NCI-H1694 (cell line): ENCODE data around the gene NET1.
"Not testable (repeated sequence)": the region's sequence is repeated elsewhere in the genome, so short reads cannot be mapped to it uniquely, and the experiment has no call there.

Source experiments
- DNase-seq: peaks from one replicate; lab custom pipeline; 2025; lab: John Stamatoyannopoulos, UW

Gene NET1, protein sequence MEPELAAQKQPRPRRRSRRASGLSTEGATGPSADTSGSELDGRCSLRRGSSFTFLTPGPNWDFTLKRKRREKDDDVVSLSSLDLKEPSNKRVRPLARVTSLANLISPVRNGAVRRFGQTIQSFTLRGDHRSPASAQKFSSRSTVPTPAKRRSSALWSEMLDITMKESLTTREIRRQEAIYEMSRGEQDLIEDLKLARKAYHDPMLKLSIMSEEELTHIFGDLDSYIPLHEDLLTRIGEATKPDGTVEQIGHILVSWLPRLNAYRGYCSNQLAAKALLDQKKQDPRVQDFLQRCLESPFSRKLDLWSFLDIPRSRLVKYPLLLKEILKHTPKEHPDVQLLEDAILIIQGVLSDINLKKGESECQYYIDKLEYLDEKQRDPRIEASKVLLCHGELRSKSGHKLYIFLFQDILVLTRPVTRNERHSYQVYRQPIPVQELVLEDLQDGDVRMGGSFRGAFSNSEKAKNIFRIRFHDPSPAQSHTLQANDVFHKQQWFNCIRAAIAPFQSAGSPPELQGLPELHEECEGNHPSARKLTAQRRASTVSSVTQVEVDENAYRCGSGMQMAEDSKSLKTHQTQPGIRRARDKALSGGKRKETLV

DNA sequence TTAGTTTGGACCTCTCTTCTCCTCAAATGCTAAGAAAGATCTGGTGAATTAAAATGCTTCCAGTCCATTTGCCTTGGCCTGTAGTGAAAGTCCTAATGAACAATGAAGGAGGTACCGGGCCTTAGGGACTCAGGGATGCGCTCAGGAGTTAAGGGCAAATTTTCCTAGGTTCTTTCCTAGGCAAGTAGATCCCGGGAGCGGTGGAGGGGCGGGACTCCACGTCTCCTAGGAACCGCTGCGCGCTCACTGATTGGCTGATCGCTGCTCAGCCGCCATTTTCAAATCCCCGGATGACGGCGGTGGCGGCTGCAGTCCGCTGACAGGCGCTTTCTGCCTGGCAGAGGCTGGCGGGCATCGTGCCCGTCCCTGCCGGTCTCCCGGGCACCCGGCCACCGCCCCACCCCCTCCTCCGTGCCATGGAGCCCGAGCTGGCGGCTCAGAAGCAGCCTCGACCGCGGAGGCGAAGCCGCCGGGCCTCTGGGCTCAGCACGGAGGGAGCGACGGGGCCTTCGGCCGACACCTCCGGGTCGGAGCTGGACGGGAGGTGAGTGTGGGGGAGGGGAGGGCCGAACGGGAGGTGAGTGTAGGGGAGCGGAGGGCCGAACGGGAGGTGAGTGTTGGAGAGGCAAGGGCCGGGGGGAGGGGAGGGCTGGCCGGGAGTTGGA, at the start of gene NET1:
TSS of gene NET1 (plus strand) at position 281 of the 665 bp plus-strand sequence. CDS start at position 417, 136 bp downstream.
- peak; percentile 83 for DNase-seq

DNA sequence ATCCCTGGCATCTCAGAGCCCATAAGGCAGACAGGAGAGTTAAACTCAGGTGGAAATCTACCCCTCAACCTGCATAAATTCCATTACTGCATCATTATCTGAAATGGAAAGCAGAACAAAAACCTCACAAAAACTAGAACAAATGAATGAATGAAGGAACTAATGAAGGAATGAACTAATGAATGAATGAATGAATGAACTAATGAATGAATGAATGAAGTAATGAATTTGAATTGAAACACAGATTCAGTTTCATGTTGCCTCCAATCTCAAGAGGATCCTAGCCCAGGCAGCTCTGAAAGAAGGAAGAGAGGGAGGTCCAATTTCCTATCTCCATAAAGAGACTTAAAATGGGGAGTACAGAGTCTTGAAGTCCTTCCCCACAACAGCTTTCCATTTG, 49.5 kb upstream of the NET1 start:
- no peak for DNase-seq

DNA sequence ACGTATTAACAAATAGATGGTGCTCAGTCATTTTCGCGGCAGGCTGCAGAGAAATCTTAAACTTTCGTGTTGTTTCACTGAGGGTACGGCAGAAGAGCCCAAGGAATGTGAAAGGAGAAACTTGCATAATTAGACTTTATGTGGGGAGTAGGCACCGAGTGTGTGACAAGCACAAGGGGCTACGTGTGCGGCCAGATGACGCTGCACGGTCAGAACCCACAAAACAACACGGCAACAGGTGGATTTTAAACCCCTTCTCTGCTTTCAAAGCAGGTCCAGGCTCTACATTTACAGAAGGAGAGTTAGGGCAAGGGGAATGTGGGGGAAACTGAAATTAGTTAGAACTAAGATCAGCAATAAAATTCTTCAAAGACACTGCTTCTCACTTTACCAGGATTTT, 48.0 kb upstream of the NET1 start:
- DNase-seq: no peak

DNA sequence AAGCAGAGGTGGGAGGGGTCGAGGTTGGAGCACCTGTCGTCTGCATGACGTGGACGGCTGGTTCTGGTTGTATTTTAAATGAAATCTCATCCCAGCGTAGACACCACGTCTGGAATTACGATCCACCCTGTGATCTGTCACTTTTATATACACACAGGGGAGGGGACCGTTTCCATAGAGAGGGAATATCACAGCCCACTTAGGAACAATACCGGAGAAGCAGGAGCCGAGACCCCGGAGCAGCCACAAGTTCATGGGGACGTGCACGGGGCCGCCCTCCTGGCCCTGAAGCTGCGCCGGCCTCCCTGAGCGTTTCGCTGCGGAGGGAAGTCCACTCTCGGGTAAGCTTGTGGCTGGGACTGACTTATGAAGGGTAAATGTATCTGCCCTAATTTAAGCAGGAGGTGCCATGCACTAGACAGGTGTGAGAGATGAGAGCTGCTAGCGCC, 47.4 kb upstream of the NET1 start, which contains the start of gene UCN3:
TSS of gene UCN3 (plus strand) at position 77 of the 449 bp plus-strand sequence. CDS start 8,755 bp downstream, outside the sequence.
- no peak for DNase-seq

DNA sequence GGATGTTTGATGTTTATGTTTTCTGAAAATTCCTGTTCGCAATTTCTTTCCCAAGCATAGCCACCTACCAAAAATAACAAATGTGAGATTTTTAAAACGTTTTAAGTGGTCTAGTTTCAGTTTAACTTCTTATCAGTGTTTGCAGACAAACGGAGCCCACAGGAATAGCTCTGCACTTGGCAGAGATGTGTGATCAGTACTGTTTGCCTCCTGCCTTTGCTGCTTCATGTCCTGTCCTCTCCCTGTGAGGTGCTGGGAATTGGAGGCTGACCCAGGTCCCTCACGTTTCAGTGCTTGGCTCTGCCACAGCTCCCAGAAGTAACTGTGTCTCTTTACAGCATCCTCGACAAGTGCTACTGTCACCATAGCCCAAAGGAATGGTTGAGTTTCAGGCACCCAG, 46.4 kb upstream of the NET1 start:
- DNase-seq: no peak

DNA sequence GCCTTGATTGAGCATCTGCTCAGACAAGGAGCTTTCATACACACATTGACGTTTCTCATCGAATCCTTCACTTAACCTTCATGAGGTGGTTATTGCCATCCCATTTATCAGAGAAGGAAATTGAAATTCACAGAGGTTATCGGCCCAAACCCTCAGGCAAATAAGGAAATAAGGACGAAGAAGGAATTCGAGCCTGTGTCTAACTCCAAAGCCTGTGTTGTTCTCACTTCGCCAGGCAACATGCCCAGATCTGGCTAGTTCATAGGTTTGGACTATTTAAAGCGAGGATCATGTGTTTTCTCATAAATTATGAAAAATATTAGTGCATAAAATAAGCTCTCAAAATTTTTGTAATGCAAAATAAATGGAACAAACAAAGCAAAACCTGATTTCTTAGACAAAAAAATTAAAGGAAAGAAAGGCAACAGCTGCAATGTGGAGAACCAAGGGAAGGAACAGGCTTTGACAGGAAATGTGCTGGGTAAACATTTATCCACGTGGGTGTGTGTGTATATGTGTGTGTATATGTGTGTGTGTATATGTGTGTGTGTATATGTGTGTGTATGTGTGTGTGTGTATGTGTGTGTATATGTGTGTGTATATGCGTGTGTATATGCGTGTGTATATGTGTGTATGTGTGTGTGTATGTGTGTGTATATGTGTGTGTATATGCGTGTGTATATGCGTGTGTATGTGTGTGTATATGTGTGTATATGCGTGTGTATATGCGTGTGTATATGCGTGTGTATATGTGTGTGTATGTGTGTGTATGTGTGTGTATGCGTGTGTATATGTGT, 42.8 kb upstream of the NET1 start:
- DNase-seq: no peak

DNA sequence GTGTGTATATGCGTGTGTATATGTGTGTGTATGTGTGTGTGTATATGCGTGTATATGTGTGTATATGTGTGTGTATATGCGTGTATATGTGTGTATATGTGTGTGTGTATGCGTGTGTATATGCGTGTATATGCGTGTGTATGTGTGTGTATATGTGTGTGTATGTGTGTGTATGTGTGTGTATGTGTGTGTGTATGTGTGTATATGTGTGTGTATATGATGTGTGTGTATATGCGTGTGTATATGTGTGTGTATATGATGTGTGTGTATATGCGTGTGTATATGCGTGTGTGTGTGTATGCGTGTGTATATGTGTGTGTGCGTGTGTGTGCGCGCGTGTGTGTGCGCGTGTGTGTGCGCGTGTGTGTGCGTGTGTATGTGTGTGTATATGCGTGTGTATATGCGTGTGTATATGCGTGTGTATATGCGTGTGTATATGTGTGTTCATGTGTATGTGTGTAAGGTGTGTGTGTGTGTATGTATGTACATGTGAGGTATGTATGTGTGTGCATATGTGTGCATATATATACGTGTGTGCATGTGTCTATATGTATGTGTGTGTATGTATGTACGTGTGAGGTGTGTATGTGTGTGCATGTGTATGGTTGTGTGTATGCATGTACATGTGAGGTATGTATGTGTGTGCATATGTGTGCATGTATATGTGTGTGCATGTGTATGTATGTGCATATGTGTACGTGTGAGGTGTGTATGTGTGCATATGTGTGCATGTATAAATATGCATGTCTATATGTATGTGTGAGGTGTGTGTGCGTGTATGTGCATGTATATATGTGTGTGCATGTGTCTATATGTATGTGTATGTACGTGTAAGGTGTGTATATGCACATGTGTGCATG, 41.6 kb upstream of the NET1 start:
- no peak for DNase-seq

DNA sequence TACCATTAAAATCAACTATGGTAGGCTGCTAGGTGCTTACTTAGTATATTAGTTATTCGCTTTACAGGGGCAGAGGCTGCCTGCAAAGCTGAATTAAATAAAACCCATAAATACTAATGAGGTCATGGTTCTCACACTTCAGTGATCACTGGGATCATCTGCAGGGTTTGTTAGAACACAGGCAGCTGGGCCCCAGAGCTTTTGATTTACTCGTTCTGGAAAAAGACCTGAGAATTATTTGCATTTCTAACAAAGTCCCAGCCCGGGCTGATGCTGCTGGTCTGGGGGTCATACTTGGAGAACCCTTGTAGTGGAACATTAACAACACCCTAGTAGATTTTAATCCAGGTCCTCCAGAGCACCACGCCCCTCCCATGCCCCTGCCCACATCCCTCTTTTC, 39.0 kb upstream of the NET1 start:
- no peak for DNase-seq

DNA sequence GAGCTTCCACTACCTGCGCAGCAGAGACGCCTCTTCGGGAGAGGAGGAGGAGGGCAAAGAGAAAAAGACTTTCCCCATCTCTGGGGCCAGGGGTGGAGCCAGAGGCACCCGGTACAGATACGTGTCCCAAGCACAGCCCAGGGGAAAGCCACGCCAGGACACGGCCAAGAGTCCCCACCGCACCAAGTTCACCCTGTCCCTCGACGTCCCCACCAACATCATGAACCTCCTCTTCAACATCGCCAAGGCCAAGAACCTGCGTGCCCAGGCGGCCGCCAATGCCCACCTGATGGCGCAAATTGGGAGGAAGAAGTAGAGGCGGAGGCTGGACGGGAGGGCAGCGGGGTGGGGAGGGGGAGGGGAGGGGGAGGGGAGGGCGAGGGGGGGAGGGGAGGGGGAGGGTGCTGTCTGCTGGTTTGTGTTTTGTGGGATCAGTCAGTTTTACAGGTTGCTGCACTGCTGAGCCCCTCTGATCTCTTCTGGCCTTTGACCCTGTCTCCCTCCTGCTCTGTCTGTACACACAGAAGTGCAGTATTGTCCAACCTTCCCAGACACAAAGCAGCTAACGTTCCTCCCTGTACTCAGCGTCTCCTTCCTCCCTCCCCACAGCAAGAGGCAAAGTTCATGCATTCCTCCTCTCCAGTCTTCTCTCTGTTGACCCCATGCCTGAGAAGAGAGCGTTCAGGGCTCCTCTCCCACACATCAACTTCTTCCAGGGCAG, 38.3 kb upstream of the NET1 start:
- DNase-seq: no peak

DNA sequence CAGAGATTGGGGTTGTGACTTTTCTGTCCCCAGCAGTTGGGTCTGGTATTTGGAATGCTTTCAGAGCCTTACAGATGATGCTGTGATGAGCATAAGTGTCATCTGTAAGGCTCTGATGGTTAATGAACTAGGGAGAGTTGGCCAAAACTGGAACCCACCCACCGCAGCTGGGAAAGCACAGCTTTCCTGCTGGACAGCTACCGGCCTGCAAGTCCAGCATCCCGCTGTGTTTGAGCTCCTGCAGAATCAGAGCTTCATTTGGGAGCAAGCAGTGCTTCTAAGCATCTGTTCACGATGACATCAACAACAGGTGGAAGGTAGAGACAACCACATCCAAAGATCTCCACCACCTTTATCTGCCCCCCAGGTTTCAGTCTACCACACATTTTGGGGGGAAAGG, 35.9 kb upstream of the NET1 start:
- DNase-seq: no peak

DNA sequence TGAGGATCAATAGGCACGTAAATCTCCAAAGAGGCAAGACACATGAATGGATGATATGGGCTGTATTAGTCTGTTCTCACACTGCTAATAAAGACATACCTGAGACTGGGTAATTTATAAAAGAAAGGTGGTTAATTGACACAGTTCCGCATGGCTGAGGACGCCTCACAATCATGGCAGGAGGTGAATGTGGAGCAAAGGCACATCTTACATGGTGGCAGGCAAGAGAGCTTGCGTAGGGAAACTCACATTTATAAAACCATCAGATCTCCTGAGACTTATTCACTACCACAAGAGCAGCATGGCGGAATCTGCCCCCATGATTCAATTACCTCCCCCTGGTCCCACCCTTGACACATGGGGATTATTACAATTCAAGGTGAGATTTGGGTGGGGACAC, 33.2 kb upstream of the NET1 start:
- not testable (repeated sequence) for DNase-seq

DNA sequence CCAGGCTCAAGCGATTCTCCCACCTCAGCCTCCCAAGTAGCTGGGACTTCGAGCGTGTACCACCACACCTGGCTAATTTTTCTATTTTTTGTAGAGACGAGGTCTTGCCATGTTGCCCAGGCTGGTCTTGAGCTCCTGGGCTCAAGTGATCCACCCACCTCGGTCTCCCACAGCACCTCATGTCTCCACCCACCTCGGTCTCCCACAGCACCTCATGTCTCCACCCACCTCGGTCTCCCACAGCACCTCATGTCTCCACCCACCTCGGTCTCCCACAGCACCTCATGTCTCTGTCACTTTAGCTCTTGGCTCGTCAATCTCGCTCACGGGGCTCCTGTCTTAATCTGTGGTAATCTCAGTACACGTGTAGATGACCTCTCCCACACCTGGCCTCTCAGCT, 32.0 kb upstream of the NET1 start:
- DNase-seq: not testable (repeated sequence)

DNA sequence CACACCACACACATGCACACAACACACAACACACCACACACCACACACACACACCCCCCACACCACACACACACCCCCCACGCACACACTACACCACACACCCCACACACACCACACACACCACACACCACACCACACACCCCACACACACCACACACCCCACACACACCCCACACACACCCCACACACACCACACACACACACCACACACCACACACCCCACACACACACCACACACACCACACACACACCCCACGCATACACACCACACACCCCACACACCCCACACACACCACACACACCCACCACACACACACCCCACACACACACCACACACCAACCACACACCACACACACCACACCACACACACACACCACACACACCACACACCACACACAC, 31.2 kb upstream of the NET1 start:
- DNase-seq: no peak

DNA sequence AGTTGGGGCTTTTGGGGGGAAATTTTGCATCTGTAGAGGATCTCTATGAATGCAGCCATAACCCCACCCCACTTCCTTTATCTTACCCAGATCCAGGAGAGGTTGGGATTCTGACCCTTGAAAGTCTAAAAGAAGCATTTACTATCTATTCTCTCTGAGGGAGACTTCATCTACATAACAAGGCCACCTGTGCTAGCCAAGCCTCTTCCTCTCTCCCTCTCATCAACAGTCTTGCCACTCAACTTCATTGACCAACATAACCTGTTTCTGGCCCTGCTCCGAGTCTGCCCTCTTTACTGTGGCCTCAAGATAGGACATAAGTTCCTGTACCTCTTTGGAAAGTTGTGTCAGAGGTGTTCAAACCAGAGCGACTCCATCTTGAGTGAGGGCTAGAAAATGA, 27.1 kb upstream of the NET1 start:
- no peak for DNase-seq

DNA sequence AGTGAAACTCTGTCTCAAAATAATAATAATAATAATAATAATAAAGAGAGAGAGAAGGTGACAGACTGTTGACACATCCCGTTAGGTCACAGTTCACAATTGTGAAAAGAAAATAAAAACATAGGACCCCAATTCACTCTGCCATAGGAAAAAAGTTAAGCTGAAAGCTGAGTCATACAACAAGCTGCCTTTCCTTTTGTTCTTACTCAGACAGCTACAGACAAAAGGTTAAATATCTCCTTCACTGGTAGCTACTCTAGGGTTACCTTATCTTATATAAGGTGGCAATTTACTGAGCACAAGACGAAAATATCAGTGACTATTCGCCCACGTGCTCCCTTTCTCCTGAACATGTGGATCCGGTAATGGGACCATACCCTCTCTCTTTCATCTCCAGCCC, 25.2 kb upstream of the NET1 start:
- DNase-seq: no peak

DNA sequence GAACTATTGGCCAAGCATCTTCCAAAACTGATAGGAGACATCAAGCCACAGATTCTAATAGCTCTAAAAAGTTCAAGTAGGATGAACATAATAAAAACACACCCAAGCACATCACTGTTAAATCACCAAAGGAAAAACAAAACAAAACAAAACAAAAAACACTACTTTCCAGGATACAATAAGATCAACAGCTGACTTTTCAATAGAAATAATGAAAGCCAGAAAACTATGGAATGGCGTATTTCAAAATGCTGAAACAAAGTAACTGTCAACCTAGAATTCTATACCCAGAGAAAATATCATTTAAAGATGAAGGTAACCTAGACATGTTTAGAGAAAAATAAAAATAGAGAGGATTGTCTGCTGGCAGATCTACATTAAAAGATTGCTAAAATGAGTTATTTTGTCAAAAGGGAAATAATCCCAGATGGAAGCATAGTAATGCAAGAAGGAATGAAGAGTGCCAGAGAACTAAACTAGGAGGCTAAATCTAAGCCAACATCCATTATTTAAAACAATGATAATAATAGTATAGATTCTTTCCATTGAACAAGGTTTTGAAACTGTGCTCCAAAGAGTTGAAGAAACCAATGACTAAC, 21.7 kb upstream of the NET1 start:
- no peak for DNase-seq

DNA sequence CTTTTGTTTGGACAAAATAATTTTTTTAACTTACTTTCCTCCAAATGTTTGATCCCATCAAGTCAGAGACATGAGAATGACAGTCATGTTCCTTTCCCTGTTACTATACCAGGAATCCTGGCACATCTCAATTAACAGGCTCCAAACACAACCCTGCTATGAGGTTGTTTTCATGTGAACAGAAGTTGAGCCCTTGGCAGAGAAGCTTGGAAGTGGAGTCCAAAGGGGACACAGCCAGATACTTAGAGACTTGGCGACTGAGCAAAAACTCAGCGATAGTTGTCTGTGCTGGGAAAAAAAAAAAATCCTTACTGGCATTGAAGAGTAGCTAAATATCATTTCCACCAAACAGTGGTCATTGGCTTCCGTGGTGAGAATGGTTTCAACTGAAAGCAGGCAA, 20.6 kb upstream of the NET1 start:
- no peak for DNase-seq

DNA sequence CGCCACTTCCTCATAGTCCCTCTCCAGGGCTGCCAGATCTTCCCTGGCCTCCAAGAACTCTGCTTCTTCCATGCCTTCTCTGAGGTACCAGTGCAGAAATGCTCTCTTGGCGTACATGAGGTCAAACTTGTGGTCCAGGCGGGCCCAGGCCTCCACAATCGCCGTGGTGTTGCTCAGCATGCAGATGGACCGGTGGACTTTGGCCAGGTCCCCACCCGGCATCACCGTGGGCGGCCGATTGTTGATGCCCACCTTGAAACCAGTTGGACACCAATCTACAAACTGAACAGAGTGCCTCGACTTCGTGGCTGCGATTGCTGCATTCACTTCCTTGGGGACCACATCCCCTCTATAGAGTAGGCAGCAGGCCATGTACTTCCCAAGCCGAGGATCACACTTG, 18.8 kb upstream of the NET1 start:
- DNase-seq: no peak

DNA sequence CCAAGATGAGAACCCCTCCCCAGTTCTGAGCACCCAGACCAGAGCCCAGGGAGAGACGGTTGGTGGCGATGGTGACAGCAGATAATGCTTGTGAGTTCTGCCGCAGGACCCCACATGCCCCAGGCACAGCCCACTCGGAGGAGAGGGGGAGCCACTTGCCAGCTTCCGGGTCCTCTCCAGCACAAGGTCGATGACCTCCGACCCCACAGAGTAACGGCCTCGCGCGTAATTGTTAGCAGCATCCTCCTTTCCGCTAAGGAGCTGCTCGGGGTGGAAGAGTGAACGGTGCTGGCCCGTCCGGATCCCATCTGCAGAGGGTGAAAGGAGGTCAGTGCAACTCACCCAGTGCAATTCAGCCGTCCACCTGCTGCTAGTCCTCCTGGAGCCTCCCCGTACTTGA, 17.2 kb upstream of the NET1 start:
- DNase-seq: no peak
